Pulmonary artery endothelial cell (primary cell): ENCODE results near the gene CST11. TPM values are rescaled to one million over a fixed set of nuclear protein-coding genes. Genes with fewer than 3 reads are reported as not detected.

Experiments
- DNase-seq: peaks from one replicate; pipeline ENCODE4 v3.0.0-alpha.2; 2011; ENCODE audit warnings: low read depth, low spot score
- total RNA-seq: library from RNA; depleted of rRNA; stranded (reverse); fragments of >200 nt; gene quantifications from 2 replicates; pipeline ENCODE4 v1.2.3, GENCODE V29; 2014

Gene CST11
- total RNA-seq, 1 donor from 2014 or later: not detected

DNA sequence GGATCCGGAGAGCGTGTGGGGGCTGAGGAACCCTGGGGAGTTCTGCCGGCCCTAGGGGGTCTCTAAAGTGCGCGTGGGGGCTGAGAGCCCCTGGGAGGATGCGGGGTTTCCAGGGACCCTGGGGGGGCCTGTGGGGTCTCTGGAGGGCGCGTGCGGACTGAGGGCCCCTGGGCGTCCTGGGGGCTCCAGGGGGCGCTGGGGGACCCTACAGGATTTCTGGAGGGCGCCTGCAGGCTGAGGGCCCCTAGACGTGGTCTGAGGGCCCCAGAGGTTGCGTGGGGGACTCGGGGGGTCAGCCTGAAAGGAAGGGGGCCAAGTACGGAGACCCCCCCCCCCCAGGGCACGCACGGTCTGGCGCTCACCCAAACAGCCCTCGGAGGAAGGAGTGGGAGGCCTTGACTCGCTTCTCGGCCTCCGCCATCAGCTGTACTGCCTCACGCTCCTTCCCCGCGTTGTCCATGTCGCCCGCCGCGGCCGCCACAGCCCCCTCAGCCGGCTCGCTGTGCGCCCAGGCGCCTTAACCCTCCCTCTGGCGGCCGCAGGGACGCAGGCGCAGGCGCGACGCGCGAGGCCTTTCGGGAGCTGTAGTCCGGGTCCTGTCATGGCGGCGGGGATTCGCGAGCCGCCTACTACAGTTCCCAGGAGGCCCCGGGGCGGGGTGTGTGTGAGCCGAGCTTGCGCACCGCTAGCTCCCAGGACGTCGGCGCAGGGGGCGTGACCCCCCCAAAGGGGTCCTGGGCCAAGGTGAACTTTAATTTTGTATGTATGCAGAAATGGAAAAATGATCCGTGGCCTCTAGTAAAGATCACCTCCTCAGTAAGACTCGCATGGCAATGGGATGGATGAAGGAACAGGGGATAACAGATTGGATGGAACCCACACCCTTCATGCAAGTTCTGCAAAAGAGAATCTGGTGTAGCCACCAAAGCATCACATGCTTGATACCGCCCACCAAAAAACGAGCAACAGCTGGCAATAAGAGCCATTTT lies 31.4 kb downstream of the CST11 start, which contains the start of gene NAPB:
TSS of gene NAPB (minus strand) at position 546 of the 989 bp plus-strand sequence. CDS start at position 460, 86 bp downstream.
- peak; percentile 71 for DNase-seq

DNA sequence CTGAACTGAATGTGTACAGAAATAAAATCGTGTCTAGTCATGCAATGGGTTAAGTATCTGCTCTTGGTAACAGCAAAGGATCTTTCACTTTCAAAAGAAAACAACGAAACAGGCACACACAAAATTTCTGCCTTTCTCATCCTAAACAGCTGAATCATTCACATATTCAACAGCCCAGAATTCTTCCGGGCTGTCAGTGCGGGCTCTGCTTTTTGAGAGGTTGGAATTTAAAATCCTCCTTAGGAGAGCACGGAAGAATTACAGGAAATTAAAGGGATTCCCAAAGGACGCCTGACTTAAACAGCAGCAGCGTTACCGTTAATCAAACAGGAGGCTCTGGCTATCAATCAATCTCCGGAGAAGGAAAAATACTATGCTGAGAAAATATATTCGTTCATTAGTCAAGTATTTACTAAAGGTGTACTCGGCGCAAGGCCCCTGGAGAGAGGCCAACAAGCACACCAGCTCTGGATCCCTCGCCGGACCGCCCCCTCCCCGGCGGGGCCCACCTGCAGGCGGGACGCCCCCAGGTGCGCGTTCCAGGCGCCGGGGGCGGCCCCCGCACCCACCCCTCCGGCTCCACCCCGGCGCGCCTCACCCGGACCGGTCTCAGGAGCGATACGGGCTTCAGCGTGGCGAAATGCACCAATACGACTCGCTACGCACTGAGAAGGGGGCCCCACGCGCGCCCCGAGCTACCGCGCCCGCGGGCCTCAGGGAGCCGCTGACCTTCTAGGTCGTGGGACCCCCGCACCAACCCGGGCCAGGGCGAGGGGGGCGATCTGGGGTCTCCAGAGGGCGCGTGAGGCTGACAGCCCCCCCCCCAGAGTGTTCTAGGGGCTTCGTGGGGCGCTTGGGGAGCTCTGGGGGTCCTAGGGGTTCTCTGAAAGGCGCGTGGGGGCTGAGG lies 32.4 kb downstream of the CST11 start:
- DNase-seq: no peak

GRCh38 chr20:23419657-23419994 lies 33.0 kb downstream of the CST11 start:
- no peak for DNase-seq

GRCh38 chr20:23417861-23418260 lies 34.8 kb downstream of the CST11 start:
- no peak for DNase-seq

DNA sequence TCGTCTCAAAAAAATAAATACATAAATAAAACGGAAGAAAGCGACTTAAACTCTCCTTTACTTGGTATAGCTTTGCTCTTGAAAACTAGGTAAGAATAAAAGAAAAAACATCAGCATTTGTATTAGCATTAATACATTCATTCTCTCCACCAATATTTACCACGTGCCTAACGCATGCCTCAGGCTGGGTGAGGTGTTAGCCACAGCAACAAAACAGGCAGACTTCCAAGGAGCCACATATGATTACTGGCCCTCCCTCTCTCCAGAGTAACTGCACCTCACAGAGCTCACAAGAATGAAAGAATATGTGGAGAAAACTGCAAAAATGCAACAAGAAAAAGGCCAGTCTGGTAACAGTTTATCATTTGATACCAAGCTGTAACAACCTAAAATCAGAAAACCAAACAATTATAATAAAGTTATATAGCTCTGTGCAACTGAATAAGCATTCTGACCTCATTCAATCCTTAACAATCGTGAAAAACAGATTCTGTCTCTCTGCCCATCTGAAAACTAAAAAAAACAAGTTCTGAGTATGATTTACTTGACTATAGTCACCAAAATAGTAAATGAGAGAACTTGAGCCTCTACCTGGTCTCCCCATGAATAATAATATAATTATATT lies 36.6 kb downstream of the CST11 start:
- DNase-seq: no peak

DNA sequence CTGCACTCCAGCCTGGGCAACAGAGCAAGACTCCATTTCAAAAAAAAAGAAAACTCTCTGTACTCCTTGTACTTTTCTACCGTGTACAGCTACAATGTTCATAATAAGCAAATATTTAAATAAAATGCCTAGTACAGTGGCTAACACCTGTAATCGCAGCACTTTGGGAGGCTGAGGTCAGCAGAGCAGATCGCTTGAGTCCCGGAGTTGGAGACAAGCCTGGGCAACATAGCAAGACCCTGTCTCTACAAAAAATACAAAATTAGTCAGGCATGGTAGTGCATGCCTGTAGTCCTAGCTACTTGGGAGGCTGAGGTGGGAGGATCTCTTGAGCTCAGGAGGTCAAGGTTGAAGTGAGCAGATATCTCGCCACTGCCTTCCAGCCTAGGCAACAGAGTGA lies 37.1 kb downstream of the CST11 start:
- no peak for DNase-seq

GRCh38 chr20:23414526-23415188 lies 38.0 kb downstream of the CST11 start:
- no peak for DNase-seq

GRCh38 chr20:23413862-23414422 lies 38.7 kb downstream of the CST11 start:
- no peak for DNase-seq

DNA sequence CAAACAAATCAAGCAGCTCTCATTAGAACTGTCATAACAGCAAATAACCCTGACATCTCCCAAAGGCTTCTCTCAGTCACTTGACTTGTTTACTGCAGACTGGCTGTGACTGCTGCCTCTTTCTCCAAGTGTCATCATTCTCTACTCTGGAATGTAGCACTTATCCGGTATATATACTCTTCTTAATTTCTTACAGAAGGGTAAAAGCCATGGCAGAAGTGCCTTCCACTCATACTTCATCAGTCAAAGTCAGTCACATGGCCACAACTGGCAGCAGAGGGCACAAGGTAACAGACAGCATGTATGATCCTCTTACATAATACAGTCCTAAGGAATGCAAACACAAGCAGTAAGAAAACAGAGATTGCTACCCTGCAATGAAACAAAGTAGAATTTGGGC lies 40.6 kb downstream of the CST11 start:
- no peak for DNase-seq

DNA sequence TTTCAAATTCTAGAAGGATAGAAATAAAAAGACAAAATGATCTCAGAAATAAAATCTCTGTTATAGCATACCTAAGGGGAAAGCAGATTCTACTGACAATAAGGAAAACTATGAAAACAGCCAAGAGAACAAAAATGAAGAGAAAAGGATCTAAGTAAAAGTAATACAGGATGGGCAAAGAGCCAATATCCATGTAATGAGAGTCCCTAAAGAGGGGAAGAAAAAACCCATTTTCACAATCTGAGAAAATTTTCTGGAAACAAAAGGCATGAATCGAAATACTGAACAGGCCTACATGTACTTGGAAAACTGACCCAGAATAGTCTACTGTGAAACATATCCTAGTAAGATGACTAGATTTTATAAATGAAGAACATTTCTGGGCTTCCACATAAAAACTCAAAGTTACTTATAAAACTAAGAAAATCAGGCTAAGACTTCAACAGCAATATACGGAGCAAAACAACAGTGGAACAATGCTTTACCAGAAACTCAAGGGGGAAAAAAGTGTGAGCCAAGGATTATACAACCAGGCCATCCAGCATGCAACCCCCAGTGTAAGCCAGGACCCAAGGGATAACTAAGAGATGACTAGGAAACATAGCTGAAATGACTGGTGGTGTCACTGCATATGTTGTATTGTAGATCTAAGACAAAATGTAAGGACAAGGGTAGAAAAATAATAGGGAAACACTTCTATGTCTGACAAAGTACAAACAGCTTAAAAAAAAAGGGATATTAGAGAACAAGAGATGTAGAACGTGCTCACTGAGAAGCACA lies 41.6 kb downstream of the CST11 start:
- no peak for DNase-seq

DNA sequence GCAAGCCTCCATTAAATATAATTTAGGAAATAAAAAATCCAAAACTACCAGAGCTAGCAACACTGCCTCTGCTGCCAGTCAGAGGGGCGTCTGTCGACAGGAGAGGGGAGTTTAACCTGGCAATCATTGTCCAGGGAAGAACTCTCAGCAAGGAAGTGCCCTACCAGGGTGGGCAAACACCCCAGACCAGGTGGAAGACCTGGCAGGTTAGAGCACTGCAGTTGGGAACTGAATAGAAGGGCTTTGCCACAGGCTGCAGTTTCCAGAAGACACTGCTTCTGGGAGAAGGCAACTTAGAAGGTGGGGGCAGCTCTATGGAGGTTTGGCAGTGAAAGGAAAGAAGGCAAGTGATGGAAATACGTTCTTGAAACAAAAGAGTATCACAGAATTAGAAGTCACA lies 42.9 kb downstream of the CST11 start:
- DNase-seq: no peak

- DNase-seq: no peak
These were observed 43.7 kb downstream of the CST11 start for GRCh38 chr20:23408957-23409356.

- no peak for DNase-seq
These were observed 44.8 kb downstream of the CST11 start for GRCh38 chr20:23407781-23408464.

GRCh38 chr20:23406880-23407279 lies 45.8 kb downstream of the CST11 start:
- no peak for DNase-seq

- DNase-seq: no peak
These were observed 48.5 kb downstream of the CST11 start for GRCh38 chr20:23404196-23404595.

GRCh38 chr20:23403751-23404150 lies 48.9 kb downstream of the CST11 start:
- DNase-seq: no peak

- no peak for DNase-seq
These were observed 51.6 kb downstream of the CST11 start for GRCh38 chr20:23401051-23401450.
